Breast epithelium (tissue), 3 donors: Measurements from ENCODE around the gene RNF4.

Experiments used
- POLR2AphosphoS5 ChIP-seq, 3 donors: sonication (generic); formaldehyde crosslinking; IDR thresholded peaks; one replicate each; pipeline ENCODE4 v1.6.1; 2017; ENCODE audit warnings: antibody characterized with exemption in 3 of 3
- TF ChIP-seq, protein P1 (sequence below), 3 donors: fragments of 450-650 bp; IDR thresholded peaks; one replicate each; pipeline ENCODE4 v1.5.1; 2016 to 2017; ENCODE audit warnings: antibody characterized with exemption in 3 of 3, mild to moderate bottlenecking in 3 of 3, moderate library complexity in 3 of 3

DNA sequence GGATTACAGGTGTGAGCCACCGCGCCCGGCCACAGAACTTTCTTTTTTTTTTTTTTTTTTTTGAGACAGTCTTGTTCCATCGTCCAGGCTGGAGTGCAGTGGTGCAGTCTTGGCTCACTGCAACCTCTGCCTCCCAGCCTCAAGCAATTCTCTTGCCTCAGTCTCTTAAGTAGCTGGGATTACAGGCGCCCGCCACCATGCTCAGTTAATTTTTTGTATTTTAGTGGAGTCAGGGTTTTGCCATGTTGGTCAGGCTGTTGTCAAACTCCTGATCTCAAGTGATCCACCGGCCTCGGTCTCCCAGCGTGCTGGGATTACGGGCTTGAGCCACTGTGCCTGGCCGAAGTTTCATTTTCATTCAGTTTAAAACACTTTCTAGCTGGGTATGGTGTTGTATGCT, 83.9 kb downstream of the RNF4 start:
- TF ChIP-seq, protein P1, sequence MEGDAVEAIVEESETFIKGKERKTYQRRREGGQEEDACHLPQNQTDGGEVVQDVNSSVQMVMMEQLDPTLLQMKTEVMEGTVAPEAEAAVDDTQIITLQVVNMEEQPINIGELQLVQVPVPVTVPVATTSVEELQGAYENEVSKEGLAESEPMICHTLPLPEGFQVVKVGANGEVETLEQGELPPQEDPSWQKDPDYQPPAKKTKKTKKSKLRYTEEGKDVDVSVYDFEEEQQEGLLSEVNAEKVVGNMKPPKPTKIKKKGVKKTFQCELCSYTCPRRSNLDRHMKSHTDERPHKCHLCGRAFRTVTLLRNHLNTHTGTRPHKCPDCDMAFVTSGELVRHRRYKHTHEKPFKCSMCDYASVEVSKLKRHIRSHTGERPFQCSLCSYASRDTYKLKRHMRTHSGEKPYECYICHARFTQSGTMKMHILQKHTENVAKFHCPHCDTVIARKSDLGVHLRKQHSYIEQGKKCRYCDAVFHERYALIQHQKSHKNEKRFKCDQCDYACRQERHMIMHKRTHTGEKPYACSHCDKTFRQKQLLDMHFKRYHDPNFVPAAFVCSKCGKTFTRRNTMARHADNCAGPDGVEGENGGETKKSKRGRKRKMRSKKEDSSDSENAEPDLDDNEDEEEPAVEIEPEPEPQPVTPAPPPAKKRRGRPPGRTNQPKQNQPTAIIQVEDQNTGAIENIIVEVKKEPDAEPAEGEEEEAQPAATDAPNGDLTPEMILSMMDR (IDR thresholded peaks at IDR 0.05): no peak
- TF ChIP-seq POLR2AphosphoS5 (IDR thresholded peaks at IDR 0.05): no peak
